GM19372 (cell line): ENCODE data around the gene CABLES1.
"Not testable (repeated sequence)": the region's sequence is repeated elsewhere in the genome, so short reads cannot be mapped to it uniquely, and the experiment has no call there.

Source experiments
- ATAC-seq: cut with Tn5 transposase; IDR thresholded peaks from one replicate; pipeline ENCODE4 v1.9.1; 2021; ENCODE audit warnings: mild to moderate bottlenecking, low read depth, moderate library complexity; ENCODE audit not compliant: unreplicated experiment

CABLES1 gene

GRCh38 chr18:23259701-23260681, 124.7 kb downstream of the CABLES1 start:
- ATAC-seq, result no peak

DNA sequence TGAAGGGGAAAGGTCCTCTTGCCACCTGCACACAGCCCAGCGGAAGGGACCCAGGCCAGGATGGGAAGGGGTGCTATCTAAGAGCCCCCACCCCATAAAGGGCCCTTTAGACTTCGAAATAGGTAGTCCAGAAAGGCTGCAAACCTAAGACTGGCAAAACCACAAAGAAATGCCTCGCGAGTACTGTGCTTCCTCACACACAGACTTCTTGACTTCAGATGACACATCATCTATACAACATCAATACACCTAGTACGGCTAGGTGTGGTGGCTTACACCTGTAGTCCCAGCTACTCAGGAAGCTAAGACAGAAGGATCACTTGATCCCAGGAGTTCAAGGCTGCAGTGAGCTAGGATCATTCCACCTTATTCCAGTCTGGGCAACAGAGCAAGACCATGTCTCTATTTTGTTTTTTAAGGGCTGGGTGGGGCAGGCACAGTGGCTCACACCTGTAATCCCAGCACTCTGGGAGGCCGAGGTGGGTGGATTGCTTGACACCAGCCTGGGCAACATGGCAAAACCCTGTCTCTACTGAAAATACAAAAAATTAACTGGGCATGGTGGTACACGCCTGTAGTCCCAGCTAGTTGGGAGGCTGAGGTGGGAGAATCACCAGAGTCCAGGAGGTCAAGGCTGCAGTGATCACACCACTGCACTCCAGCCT, 125.8 kb downstream of the CABLES1 start:
- no peak for ATAC-seq

- ATAC-seq, result no peak
Observed at GRCh38 chr18:23263551-23264235, 128.4 kb downstream of the CABLES1 start.

DNA sequence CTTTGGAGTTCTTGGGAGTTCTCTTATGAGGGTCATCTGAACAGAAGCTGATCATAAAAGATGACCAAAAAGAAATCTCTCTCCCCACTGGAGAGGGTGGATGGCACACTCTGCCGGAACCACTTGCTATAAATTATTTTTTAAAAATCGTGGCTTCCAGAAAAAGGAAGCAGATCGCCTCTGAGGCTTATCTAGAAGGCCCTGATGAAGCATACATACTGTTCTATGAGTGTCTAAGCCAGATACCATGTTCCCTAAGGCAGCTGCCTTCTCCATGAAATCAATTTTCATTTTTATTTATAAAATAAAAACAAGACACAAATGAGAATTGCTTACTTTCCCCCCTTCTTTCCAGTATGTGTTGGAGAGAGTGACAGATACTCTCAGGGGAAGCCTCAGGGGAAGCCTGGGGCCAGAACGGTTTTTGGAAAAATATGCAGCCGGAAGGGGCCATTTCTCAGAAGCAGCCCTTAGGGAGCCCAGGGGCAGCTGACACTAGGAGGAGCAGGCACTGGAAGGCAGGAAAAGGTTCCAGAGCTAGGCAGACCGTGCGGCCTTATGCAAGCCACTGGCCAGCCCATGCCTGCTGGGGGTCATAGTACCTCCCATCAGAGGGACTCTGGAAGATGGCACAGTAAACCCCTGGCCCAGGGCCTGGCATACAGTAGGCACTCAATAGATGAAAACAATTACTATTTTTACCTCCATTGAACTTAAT, 130.6 kb downstream of the CABLES1 start:
- ATAC-seq, result no peak

GRCh38 chr18:23266717-23267446, 131.6 kb downstream of the CABLES1 start:
- ATAC-seq, result no peak

GRCh38 chr18:23267447-23267776, 132.1 kb downstream of the CABLES1 start:
- no peak for ATAC-seq

DNA sequence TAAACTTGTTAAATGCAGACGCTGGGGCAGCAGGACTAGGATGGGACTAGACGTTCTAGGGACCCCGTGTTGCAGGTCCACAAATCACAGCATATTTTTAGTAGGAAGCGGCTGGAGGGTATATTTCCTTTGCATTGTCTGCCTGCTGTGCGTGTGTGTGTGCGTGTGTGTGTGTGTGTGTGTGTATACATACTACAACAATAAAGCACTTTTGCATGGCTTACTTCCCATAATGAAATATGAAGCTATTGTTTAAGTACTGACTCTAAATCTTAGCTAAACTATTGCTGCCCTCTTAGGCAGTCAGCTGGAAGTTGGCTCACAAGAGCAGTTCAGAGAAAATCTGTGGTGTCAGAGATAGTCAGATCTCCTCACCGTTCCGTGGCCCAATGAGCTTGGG, 133.4 kb downstream of the CABLES1 start:
- no peak for ATAC-seq

- ATAC-seq, result not testable (repeated sequence)
Observed at GRCh38 chr18:23269068-23269467, 133.8 kb downstream of the CABLES1 start.

- ATAC-seq, result no peak
Observed at GRCh38 chr18:23269928-23270327, 134.6 kb downstream of the CABLES1 start.

DNA sequence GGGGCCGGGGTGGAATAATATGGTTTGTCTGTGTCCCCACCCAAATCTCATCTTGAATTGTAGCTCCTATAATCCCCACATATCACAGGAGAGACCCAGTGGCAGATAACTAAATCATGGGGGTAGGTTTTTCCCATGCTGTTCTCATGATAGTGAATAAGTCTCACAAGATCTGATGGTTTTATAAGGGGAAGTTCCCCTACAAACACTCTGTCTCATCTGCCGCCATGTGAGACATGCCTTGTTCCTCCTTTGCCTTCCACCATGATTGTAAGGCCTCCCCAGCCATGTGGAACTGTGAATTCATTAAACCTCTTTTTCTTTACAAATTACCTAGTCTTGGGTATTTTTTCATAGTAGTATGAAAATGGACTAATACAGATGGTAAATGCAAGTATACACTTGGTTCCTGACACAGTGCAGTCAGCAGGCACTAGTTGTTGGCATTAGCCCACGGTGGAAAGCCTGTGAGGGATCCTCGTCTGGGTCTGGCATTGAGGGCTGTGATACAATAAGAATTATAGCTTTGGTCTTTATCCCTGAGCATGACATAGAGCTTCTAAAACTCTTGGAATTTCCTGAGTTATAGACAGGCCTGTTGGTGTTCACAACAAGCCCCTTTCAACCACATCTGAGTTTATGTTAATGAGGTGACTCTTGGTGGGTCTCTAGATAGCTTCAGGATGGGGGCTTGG, 135.8 kb downstream of the CABLES1 start:
- ATAC-seq, result no peak

DNA sequence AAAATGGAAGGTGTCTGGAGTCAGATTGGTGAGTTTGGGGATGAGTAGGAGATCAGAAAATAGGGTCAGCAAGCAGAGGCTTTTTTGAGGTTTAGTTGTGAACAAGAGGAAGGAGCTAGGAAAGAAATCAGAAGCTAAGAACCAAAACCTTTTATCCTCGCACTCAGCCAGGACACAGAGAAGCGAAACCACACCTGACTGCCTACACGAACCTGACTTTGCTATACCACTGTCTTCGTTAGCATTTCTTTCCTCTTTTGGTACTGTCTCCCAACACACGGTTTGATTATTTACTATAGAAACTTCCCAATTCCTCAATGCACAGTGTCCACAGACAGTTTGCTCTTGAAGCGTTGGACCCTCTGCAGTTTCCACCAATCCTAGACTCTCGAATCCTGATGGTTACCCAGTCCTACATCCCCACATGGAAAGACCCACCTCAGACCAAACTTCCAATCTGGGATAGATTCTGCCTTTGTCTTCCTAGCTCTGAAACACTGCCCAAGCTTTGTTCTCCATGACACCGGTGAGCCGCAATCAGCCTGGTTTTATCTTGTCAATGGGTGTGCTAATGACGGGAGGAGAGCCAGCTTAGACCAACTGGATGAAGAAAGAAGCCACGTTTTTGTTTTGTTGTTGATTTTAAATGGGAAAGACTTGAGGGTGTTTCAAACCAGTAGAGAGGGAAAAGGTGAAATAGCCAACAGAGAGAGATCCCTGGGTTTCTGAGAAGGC, 137.4 kb downstream of the CABLES1 start:
- no peak for ATAC-seq

DNA sequence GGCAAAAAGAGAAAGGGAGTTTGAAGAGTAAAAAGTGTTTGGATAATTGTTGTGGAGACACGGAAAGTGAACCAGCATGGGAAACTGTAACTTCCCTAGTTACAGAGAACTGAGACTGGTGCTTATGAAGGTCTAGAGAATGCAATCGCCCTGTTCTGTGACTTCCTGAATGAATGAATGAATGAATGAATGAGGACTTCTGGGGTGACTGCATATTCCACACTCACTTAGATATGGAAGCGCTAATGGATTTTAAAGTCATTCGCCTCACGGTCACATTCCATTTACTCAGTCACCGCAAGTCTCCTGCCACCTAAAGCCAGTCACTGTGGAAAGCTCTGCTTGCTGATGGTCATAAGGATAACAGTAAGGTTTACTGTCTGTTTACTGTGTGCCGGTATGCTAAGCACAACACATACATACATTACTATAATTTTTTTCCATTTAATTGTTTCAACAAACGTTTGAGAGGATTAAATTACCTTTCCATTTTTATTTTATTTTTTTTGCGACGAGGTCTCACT, 138.2 kb downstream of the CABLES1 start:
- no peak for ATAC-seq

DNA sequence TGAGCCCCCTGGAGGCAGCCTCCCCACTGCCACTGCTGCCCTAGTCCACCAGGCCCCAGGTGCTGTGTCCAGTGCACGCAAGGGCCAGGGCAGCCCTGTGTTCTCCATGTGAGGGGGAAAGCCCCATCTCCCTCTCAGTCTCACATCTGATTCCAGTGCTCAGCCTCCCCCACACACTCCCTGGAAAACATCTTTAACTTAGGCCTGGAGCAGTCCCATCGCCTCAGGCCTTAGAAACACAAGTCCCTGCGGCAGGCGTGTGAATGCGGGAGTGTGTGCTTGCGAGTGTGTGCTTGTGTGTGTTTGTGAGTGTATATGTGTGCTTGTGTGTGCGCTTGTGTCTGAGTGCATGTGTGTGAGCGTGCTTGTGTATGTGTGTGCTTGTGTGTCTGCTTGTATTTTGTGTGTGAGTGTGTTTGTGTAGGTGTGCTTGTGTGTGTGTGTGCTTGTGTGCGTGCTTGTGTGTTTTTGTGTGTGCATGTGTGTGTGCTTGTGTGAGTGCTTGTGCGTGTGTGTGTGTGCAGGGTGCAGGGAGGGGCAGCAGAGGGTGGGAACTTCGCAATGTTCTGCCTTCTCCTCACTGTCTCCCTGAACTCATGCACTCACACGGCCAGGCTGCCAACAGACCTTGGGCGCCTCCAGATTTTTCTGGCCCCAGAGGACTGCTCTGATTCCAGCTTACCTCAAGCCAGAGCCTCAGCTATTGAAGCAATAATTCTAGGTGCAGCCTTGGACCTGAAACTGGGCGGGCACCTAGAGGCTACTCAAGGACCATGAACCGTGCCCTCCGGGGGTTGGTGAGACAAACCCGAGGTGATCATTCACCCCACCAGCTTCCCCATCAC, 139.6 kb downstream of the CABLES1 start:
- no peak for ATAC-seq

- ATAC-seq, result no peak
Observed at GRCh38 chr18:23276451-23276850, 141.2 kb downstream of the CABLES1 start.

GRCh38 chr18:23277399-23277798, 142.1 kb downstream of the CABLES1 start:
- ATAC-seq, result no peak

DNA sequence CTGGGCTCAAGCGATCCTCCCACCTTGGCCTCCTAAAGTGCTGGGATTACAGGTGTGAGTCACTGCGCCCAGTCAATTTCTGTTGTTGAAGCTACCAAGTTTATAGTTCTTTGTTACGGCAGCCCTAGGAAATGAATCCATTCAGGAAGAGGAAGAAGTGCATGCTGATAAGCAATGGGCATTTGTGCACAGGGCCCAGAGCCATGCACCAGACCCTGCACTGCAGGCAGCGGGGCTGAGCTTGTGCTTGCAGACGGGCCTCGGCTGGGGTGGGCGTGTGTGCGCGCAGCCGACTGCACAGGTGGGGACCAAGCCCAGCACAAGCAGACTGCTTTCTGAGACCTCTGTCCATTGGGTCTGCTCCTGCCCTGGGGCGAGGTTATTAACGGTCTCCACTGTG, 144.6 kb downstream of the CABLES1 start:
- no peak for ATAC-seq

DNA sequence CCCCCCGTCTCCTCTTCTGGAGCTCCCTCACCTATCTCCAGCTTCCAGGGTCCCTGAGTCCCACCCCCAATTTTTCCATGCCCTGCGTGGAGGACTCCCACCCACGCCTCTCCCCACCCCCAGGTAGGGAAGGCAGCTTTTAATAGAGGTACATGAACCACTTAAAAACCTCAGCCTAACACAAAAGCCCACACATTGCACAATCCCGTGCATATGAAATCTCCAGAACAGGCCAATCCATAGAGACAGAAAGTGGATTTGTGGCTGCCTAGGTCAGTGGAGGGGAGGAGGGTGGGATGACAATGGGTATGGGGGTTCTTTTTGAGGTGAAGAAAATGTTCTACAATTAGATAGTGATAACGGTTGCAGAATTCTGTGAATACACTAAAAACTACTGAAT, 145.6 kb downstream of the CABLES1 start:
- no peak for ATAC-seq
